HG03280 (cell line): Measurements from ENCODE around the gene MAP7D2.

ENCODE experiments used
- ATAC-seq: cut with Tn5 transposase; IDR thresholded peaks from one replicate; pipeline ENCODE4 v1.9.1; 2021; ENCODE audit warnings: mild to moderate bottlenecking, moderate library complexity; ENCODE audit not compliant: unreplicated experiment

MAP7D2 gene

DNA sequence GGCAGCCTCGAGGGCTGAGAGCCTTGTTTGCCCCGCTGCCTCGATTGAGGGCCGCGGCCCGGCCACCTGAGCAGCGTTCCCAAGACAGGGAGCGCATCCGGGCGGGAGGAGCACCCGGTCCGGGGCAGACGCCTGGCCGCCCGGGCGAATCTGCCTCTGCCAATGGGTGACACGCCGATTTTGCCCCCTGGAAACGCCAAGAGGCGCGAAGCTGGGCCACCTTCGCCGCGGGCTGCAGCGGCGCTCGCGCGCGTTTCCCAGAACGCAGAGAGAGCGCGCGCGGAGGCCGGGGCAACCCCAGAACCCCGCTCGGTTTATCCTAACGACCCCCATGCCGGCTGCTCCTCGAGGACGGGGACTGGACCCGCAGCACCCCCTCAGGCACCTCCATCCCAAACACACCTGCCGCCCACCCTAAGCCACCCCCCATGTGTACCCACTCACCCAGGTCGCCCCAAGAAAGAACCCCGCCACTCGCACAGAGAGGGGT is 575 bp downstream of the MAP7D2 start:
- ATAC-seq = no peak

DNA sequence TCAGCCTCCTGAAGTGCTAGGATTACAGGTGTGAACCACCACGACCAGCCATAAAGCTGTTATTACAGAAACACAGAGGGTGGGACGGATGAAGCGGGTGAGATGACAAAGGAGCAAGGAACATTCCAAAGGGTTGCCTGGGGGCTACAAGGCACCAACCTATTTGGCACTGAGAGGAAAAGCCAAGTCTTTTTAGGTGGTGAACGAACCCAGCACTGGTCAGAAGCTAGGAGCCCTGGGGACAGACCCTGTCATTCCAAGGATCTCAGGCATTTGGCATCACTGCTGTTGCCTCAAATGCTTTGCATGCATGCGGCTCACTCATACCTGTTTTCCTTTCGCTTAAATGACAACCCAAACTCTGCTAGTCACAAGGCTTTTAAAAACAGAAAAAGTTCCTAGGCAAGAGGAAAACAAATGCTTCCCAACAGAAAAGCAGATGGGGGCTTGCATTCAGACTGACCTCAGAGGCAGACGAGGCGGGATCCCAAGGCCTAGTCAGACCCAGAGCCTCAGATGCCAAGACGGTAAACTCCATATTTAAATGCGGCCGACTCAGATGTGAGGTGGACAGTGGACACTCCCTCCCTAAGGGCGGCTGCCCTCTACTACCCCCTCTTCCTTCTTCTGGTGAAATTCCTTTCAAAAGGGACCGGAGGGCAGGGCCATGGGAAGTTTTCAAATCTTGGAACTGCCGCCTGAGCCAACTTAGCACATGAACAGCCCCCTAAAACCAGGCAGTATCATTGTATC is 4.5 kb downstream of the MAP7D2 start:
- no peak for ATAC-seq

DNA sequence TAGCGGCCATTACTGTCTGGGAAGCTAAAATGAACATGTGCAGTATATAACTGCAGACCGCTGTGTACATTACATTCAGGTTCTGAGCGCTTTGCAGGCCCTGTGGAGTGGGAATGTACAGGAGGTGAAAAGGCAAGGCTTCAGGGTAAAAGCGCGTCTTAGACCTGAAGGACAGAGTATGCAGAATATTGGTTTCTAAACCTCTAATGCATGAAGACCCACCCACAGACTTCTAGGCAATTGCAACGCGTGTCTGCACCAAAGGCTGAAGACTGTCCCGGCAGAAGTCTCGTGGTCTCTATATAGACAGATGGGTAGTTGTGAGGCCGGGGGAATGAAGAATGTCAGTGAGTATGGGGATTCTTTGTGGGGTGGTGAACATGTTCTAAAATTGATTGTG is 5.4 kb downstream of the MAP7D2 start:
- no peak for ATAC-seq

DNA sequence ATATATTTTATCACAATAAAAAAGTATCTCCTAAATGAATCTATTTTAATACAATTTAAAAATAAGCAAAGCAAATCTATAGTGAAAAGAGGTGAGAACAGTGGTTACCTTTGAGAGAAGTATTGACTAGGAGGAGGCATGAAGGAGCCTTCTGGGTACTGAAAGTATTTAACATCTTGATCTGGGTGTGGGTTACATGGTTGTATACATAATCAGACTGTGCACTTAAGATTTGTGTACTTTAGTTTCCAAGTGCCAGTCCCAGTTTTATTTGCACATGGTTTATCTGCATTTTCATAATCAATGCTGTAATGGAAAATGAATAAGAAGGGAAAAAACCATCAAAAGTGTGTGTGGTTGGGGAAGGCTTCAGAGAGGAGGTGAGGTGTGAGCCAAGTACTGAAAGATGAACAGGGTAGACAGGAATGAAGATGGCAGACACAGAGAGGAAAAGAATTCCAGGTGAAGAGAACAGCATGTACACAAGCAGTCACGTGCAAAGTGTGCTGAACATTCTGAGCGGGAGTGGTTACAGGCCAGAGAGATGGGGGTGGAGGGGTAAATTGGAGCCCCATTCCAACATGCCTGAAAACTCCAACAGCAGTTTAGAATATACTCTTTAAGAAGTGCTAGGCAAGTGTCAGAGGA is 14.6 kb downstream of the MAP7D2 start:
- no peak for ATAC-seq

DNA sequence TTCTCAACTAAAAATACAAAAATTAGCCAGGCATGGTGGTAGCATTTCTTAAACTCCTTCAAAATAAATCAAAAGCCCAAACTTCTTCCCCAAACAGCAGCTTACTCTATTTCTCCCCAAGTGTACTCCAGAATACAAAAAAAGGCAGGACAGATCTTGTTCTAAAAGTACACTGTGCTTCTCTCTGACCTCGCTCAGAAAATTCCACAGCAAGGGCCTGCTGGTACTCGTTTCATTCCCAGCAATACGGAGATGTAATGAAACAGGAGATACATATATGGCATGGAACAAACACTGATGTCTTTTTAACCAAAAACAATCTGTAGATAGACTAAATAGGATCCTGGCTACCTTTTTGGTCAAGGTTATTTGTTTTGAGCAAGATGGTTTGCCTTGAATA is 25.2 kb downstream of the MAP7D2 start:
- ATAC-seq = no peak

DNA sequence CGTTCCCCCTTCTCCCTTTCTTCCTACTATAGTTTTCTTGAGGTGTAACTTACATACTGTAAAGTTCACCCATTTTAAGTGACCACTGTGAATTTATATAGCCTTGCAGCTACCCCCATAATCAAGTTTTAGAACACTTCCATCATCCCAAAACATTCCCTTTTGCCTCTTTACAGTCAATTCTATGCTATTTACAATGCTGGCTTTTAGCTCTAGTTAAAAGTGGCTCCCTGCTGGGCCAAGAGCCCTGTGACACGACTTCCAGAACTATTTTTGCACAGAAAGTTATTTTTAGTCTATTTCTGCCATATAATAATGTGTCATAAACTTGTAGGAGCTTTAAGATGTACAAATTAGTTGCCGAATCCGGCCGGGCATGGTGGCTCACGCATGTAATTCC is 26.9 kb downstream of the MAP7D2 start:
- ATAC-seq = no peak

DNA sequence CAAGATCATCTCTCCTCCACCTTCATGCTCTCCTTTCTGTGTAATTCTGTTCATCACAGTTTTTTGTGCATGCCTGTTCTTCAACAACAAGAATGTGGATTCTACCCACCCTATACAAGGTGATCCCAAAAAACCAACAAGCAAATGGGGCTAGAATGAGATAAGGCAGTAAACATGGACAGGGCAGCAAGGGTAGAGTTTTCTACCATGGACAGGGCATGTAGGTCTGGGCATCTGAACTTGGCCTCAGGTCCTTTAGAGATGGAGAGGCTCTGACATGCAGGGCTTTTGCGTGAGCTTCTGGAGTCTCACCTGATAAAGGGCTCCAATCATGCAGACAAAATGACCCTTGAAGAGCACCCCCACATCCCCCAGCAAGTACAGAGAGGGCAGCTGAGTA is 36.4 kb downstream of the MAP7D2 start:
- no peak for ATAC-seq

DNA sequence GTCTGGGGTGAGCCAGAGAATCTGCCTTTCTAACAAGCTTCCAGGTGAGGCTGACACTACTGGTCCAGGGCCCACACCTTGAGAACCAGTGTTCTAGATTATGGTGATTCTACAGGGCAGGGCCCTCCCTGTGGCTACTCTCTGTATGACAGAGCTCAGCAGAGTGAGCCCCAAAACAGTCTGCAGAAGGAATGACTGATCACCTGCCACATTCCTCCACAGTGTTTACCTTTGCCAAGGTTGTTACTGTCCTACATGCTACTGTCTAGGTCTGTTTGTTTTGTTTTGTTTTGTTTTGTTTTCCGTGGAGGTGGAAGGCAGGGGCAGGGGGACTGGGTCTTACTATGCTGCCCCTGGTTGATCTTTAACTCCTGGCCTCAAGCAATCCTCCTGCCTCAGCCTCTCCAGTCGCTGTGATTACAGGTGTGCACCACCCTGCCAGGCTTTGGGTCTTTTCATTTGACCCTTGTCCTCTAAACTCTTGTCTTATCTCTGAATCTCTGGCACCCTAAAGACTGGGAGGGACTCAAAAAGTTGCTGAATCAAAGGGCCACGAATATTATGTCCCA is 45.1 kb downstream of the MAP7D2 start:
- no peak for ATAC-seq

DNA sequence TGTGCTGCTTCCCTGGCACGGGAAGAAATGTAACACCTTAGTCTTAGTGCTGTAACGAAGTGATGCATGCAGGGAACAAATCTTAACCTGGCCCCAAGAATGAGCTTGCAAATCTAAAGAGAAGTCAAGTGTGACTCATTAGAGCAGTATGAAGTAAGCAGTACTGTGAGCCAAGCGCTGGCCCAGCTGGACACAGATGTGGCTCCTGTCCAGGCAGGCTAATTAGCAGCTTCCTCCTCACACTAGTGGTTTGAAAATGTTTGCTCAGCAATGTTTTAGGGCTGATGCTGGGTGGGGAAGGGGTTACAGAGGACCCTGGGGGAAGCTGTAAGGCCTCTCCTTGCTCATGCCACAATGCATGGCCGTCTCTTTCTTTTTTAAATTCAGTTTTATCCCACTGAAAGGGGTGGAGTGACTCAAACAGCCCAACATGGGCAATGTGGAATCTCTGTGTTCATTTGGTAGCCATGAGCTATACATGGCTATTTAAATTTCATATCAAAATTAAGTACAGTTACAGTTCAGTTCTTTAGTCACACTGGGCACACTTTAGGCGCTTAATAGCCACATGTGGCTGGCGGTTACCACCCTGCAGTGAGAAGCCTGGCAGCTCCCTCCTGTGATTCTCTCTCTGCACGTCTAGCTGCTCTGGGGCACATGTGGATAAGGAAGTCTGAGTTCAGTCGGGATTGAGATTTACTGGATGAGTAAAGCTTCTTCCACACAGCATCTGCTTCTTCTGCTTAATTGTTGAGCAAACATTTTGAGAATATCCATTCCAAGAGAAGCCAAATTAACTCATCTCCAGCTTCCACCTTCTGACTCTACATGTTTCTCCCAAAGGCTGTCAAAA is 48.8 kb downstream of the MAP7D2 start:
- no peak for ATAC-seq

DNA sequence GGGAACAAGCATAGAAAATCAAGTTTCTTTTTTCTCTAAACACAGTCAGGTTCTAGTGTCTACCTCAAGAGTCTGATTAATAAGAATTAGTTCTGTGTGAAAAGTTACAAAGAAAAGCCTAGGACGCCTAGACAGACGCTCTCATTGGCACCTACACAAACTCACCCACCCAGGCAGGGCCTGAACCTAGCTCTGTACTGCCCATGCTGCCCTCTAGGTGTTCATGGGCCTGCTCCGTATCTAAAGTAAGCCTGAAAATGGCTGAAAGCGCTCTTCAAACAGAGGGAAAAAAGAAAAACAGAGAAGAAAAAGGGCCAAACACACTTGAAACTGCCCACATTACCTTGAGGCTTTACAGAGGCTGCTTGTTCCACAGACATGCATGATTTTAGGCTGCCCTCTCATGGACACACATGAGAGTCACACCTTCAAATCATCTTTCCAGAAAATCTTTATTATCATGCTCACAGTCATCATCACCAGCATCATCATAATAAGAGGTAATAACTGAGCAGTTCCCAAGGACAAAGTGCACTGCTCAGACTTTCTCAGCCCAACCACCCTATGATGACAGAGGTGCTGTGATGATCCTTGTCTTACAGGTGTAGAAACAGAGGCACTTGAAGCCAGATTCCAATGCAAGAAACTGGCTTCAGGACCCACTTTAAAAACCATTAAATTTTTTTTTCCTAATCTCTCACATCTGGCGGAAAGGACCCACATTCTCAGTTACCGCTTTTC is 49.6 kb downstream of the MAP7D2 start:
- ATAC-seq = no peak

DNA sequence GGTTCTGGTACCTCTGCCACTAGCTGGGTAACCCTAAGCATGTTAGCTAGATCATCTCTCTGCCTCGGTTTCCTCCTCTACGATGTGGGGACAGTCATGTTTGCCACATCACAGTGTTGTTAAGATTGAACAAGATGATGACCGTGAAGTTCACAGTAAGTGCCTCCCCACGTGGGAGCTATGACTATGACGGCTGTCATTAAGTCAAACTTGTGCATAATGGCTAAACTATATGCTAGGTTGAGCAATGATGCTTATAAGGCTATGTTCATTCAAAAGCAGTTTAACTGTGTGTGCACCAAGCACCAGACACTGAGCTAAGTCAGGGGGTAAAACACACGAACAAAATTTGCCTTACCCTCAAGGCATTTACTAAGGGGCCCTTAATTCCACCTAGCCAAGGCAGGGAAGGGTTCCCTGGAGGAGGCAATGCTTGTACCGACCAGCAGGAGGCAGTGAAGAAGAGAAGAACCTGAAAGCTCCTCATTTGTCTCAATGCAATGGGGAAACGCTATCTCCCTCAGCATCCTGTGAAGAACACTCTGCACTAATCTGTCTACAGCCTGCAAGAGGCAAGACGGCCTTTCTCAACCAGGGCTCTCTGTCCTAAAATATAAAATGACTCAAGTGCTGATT is 52.9 kb downstream of the MAP7D2 start:
- no peak for ATAC-seq

DNA sequence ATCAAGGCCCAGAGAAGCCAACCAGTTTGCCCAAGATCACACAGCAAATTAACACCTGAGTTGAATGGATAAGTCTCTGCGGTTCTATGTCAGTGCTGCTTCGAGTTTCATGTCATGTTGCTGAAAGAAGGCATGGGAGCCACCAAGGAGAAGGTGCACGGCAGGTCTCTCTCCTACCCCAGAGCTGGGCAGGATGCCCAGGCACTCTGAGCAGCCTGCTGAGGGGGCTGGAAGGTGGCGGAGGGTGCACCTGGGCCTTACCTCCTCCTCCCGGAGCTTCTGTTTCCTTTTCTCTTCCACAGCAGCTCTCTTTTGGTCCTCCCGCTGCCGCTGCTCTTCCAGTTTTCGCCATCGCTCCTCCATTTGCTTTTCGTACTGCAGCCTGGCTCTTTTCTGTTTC is 53.6 kb downstream of the MAP7D2 start:
- no peak for ATAC-seq

DNA sequence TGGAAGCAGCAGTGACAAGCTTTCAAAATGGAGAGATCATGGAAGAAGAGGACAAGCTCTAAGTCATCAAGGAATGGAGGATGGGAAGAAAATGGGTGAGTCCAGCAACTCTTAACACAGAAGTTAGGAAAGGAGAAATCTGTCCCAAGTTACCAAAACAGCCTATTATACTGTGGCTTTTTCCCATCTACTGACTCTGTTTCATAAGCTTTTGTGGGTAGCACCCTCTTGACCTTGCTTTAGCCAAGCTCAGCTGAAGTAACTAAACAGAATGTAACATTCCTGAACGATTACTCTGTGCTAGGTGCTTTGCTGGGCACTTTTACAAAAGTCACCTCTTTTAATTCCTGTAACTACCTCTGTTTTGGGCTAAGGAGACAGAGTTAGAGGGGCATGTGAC is 54.9 kb downstream of the MAP7D2 start:
- ATAC-seq = no peak

DNA sequence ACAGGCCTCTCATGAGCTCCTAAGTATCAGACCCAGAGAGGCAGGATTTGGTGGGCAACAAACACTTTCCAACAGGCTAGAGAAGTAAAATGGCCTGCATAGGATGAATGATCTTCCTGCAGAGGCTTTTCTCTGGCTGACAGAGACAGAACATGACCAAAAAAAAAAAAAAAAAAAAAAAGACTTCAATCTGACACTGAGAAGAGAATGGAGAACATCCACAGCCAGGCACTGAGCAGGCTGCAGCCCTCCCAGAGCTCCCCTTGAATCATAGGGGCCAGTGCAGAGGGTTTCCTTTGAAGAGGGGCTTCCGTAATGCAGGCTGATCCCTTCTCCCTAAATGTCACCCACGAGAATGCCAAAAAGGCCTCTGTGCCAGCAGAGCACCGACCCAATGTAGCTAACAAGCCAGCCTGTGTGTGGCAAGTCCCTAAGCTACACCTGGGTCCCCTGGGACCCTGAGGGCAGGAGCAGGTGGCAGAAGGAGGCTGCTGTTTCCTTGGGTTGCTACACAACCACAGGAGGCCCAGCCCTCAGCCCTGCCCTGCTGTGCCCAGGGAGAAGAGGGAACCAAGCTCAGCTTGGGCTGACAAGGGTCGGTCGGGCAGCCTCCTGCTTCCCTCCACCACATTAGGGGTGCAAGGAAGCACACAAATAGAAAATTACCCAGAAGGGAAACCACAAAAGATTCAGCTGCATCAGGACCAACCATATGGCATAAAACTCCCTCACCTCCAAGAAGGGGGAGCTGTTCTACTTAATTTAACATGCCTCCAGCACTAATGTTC is 55.6 kb downstream of the MAP7D2 start:
- peak; percentile 57 for ATAC-seq

DNA sequence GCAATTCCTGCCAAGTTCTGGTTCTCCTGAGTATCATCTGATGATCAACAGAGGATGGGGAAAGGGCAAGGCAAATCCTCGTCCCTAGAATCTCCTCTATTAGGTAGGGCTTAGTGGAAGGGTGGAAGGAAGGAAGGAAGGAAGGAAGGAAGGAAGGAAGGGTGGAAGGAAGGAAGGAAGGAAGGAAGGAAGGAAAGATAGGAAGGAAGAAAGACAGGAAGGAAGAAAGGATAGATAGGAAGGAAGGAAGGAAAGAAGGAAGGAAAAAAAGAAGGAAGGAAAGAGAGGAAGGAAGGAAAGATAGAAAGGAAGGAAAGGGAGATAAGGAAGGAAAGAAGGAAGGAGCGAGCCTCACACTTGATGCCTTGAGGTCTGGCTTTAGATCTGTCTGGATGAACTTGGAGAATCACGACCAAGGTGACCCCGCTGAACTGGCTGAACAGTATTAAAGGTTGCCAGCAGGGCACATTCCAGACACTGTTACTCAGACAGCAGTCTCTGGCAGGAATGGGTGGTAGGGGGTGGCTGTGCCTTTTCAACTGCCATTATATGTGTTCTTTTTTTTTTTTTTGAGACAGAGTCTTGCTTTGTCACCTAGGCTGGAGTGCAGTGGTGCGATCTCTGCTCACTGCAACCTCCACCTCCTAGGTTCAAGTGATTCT is 57.1 kb downstream of the MAP7D2 start:
- no peak for ATAC-seq

DNA sequence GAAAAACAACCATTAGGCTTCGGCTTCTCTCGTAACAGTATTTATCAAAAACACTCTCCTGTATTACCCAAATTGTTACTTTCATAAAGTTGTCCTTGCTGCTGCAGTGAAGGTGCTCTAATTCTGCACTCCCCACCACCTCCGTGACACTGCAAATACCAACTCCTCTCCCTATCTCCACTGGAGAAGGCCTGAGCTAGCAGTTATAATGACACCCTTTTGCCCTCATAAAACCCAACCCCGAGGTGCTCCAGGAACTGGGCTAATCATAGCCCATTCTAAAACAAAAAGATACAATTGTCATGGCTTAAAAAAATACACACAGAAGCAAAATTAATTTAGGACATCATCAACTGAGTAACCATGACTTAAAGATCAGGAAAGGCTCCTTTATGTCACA is 59.2 kb downstream of the MAP7D2 start:
- ATAC-seq = no peak

DNA sequence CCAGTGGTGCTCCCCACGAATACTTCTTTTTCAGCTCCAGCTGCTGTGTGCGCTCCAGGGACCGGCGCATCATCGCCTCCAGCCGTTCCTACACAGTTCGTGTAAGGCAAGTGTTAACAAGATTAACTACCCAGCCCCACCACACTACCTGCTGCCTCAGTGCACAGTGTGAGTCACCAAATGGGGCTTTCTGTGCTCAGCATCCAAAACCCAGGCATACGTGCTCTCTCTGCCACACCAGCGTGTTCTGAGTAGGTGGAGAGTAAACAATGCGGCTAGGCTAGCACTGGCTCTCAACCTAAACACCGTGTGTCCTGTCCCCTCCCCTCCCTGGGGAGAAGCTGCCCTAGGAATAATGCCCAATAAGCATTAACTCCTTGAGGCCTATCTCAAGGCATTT is 60.0 kb downstream of the MAP7D2 start:
- no peak for ATAC-seq

DNA sequence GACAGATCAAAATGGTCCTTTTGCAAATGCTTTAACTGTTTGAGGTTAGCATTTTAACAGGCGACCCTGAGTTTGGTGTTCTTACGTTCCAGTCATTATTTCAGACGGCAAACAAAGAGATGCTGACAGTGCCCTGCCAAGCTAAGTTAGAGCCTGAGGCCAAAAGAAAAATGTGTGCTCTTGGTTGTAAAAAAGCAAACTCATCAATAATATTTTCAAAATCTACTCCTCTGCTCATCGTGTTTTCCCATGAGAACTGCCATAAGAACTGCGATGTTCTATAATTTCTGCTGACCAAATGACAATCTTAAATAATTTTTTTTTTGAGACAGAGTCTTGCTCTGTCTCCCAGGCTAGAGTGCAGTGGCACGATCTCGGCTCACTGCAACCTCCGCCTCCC is 63.2 kb downstream of the MAP7D2 start:
- ATAC-seq = no peak

DNA sequence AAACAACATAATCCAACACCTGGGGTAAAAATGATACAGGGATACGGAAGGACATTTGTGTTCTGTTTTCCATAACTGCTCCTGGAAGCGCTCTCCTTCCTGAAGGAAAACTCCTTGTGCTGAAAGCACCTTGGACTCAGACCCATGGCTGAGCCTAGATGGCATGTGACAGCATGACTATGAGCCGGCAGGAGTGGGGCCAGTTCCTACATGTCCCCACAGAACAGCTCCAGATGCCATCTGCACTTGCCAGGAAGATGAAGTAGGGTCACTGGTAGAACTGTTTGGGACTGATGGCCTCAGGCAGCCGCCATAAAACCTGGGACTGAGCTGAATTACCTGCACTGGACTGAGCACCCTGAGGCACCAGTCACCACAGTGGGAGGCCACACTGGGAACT is 69.8 kb downstream of the MAP7D2 start:
- no peak for ATAC-seq
